NCI-H1694 treated with DMSO at 0.1 percent for 48 hours (cell line): ENCODE results near the gene RPH3AL.
"Not testable (repeated sequence)": the region's sequence is repeated elsewhere in the genome, so short reads cannot be mapped to it uniquely, and the experiment has no call there.

Experiments
- DNase-seq: peaks from one replicate; lab custom pipeline; 2025; lab: John Stamatoyannopoulos, UW

Gene RPH3AL

GRCh38 chr17:379531-380465, 27.2 kb upstream of the RPH3AL start:
- DNase-seq: peak; percentile 81

GRCh38 chr17:378068-378467, 25.5 kb upstream of the RPH3AL start:
- DNase-seq: no peak

GRCh38 chr17:376936-377863, 24.6 kb upstream of the RPH3AL start:
- peak; percentile 63 for DNase-seq

- DNase-seq: no peak
Measured at GRCh38 chr17:373613-374230, 21.1 kb upstream of the RPH3AL start.

- no peak for DNase-seq
Measured at GRCh38 chr17:372157-373152, 19.8 kb upstream of the RPH3AL start.

GRCh38 chr17:371583-371982, 19.0 kb upstream of the RPH3AL start:
- DNase-seq: no peak

- DNase-seq: not testable (repeated sequence)
Measured at GRCh38 chr17:367656-368055, 15.0 kb upstream of the RPH3AL start.

- not testable (repeated sequence) for DNase-seq
Measured at GRCh38 chr17:366657-367615, 14.3 kb upstream of the RPH3AL start.

GRCh38 chr17:364766-365165, 12.2 kb upstream of the RPH3AL start:
- DNase-seq: no peak

GRCh38 chr17:364308-364707, 11.7 kb upstream of the RPH3AL start:
- no peak for DNase-seq

- DNase-seq: no peak
Measured at GRCh38 chr17:362721-363120, 10.1 kb upstream of the RPH3AL start.

- DNase-seq: no peak
Measured at GRCh38 chr17:360092-360750, 7.6 kb upstream of the RPH3AL start.

GRCh38 chr17:358491-359151, 6.0 kb upstream of the RPH3AL start:
- no peak for DNase-seq

GRCh38 chr17:357644-358043, 5.0 kb upstream of the RPH3AL start:
- DNase-seq: no peak

GRCh38 chr17:356671-357434, 4.2 kb upstream of the RPH3AL start:
- DNase-seq: no peak

- DNase-seq: no peak
Measured at GRCh38 chr17:354651-355556, 2.3 kb upstream of the RPH3AL start.

- no peak for DNase-seq
Measured at GRCh38 chr17:353838-354234, 1.2 kb upstream of the RPH3AL start.
